ENCODE data around the gene C20orf144.

C20orf144 gene

GRCh38 chr20:33635341-33635740 lies 26.8 kb upstream of the C20orf144 start:
- TF ChIP-seq REST (IDR thresholded peaks at IDR 0.05; ENCODE audit: low read depth) (no peak), EGR1 (IDR thresholded peaks at IDR 0.05) (no peak), CREB1 (IDR thresholded peaks at IDR 0.05; ENCODE audit: low read depth) (no peak), EP300 (IDR thresholded peaks at IDR 0.05; ENCODE audit: borderline replicate concordance) (no peak)

GRCh38 chr20:33636776-33637175 lies 25.4 kb upstream of the C20orf144 start:
- no peak for TF ChIP-seq TAF1 (IDR thresholded peaks at IDR 0.05; ENCODE audit: low read depth)
- no peak for TF ChIP-seq YY1 (IDR thresholded peaks at IDR 0.05; ENCODE audit: low read depth)
- no peak for TF ChIP-seq CREB1 (IDR thresholded peaks at IDR 0.05; ENCODE audit: low read depth)
- no peak for TF ChIP-seq RAD21 (IDR thresholded peaks at IDR 0.05; ENCODE audit: low read depth)
- no peak for TF ChIP-seq CEBPB (IDR thresholded peaks at IDR 0.05)

GRCh38 chr20:33640287-33640686 lies 21.8 kb upstream of the C20orf144 start:
- TF ChIP-seq MAX (IDR thresholded peaks at IDR 0.05): no peak
- TF ChIP-seq YY1 (IDR thresholded peaks at IDR 0.05; ENCODE audit: low read depth): no peak
- no peak for TF ChIP-seq CEBPB (IDR thresholded peaks at IDR 0.05)
- no peak for TF ChIP-seq EP300 (IDR thresholded peaks at IDR 0.05; ENCODE audit: borderline replicate concordance)
- no peak for TF ChIP-seq TCF12 (IDR thresholded peaks at IDR 0.05; ENCODE audit: low read depth)
- TF ChIP-seq FOXM1 (IDR thresholded peaks at IDR 0.05; ENCODE audit: borderline replicate concordance, low read depth): no peak
- no peak for TF ChIP-seq EGR1 (IDR thresholded peaks at IDR 0.05)
- TF ChIP-seq NFIC (IDR thresholded peaks at IDR 0.05): no peak
- TF ChIP-seq TAF1 (IDR thresholded peaks at IDR 0.05; ENCODE audit: low read depth): no peak
- no peak for TF ChIP-seq USF1 (IDR thresholded peaks at IDR 0.05)
- TF ChIP-seq ZBTB7A (IDR thresholded peaks at IDR 0.05; ENCODE audit: low read depth): no peak
- TF ChIP-seq REST (IDR thresholded peaks at IDR 0.05; ENCODE audit: low read depth): no peak
- no peak for TF ChIP-seq TEAD4 (IDR thresholded peaks at IDR 0.05)
- TF ChIP-seq CREB1 (IDR thresholded peaks at IDR 0.05; ENCODE audit: low read depth): no peak
- TF ChIP-seq RAD21 (IDR thresholded peaks at IDR 0.05; ENCODE audit: low read depth): no peak

- TF ChIP-seq EP300 (IDR thresholded peaks at IDR 0.05; ENCODE audit: borderline replicate concordance) (no peak), ZBTB7A (IDR thresholded peaks at IDR 0.05; ENCODE audit: low read depth) (no peak), TCF12 (IDR thresholded peaks at IDR 0.05; ENCODE audit: low read depth) (no peak), EGR1 (IDR thresholded peaks at IDR 0.05) (no peak), NFIC (IDR thresholded peaks at IDR 0.05) (no peak), TAF1 (IDR thresholded peaks at IDR 0.05; ENCODE audit: low read depth) (no peak), YY1 (IDR thresholded peaks at IDR 0.05; ENCODE audit: low read depth) (no peak), USF1 (IDR thresholded peaks at IDR 0.05) (no peak)
Measured at GRCh38 chr20:33644313-33645071, 17.6 kb upstream of the C20orf144 start.

- TF ChIP-seq MAX (IDR thresholded peaks at IDR 0.05) (no peak), TEAD4 (IDR thresholded peaks at IDR 0.05) (no peak), EP300 (IDR thresholded peaks at IDR 0.05; ENCODE audit: borderline replicate concordance) (no peak), ZBTB7A (IDR thresholded peaks at IDR 0.05; ENCODE audit: low read depth) (no peak), TAF1 (IDR thresholded peaks at IDR 0.05; ENCODE audit: low read depth) (no peak), CEBPB (IDR thresholded peaks at IDR 0.05) (no peak), FOXM1 (IDR thresholded peaks at IDR 0.05; ENCODE audit: borderline replicate concordance, low read depth) (no peak), TCF12 (IDR thresholded peaks at IDR 0.05; ENCODE audit: low read depth) (no peak), RAD21 (IDR thresholded peaks at IDR 0.05; ENCODE audit: low read depth) (no peak), USF1 (IDR thresholded peaks at IDR 0.05) (no peak), EGR1 (IDR thresholded peaks at IDR 0.05) (no peak), REST (IDR thresholded peaks at IDR 0.05; ENCODE audit: low read depth) (no peak), CREB1 (IDR thresholded peaks at IDR 0.05; ENCODE audit: low read depth) (no peak), YY1 (IDR thresholded peaks at IDR 0.05; ENCODE audit: low read depth) (no peak), NFIC (IDR thresholded peaks at IDR 0.05) (no peak)
Measured at GRCh38 chr20:33645072-33645358, 17.1 kb upstream of the C20orf144 start.

Measured in Ishikawa (cell line).